HepG2 (cell line): Measurements from ENCODE around the gene TMA7B. TPM values are rescaled to one million over a fixed set of nuclear protein-coding genes. Genes with fewer than 3 reads are reported as not detected.

Experiments
- ATAC-seq: fragments of 200-7000 bp; cut with Tn5 transposase; 3 replicates; pipeline ENCODE4 v1.9.1; 2020; ENCODE audit warnings: mild to moderate bottlenecking, moderate library complexity
- BruUV-seq: library from RNA; stranded (reverse); fragments of 400-500 nt; replicated peaks from 2 replicates; lab custom pipeline; 2021; lab: Mats Ljungman, UMichigan
- CTCF ChIA-PET: fragments of 300-600 bp; formaldehyde crosslinking; extraction: SDS; loops from one replicate; lab custom pipeline; 2021; ENCODE audit warnings: low total read pairs, inconsistent platforms, low intra/inter-chr PET ratio; lab: Yijun Ruan, JAX
- POLR2A ChIA-PET: fragments of 350-600 bp; sonication (Branson Sonifier 250); formaldehyde crosslinking; loops from one replicate; lab custom pipeline; 2020; ENCODE audit warnings: antibody characterized with exemption, inconsistent platforms; lab: Yijun Ruan, JAX
- DNase-seq: peaks from one replicate; pipeline ENCODE4 v3.0.0-alpha.2; 2015; ENCODE audit warnings: low spot score
- FAIRE-seq: peaks from 3 replicates; lab custom pipeline; 2011; peaks lifted over from hg19 to GRCh38; lab: Jason Lieb, UNC
- H2AFZ ChIP-seq: one replicate; pipeline ENCODE4 v1.6.1; 2011; ENCODE audit warnings: low read length, inconsistent platforms
- H3K27ac ChIP-seq: fragments of 300-600 bp; 3 replicates; pipeline ENCODE4 v1.8.0; 2011; ENCODE audit warnings: mixed run types, mild to moderate bottlenecking, mixed read lengths, low read length, inconsistent platforms; ENCODE audit not compliant: insufficient read depth; ENCODE audit errors: extremely low read length
- H3K27me3 ChIP-seq, 2 experiments: fragments of 200-600 bp in 1 of 2; 2 replicates in 1 of 2; 3 replicates in 1 of 2; pipeline versions ENCODE4 v1.6.0 to v1.8.0; 2011; ENCODE audit warnings: low read length in 2 of 2, mild to moderate bottlenecking in 2 of 2, moderate library complexity in 2 of 2, inconsistent platforms in 1 of 2; ENCODE audit not compliant: insufficient read depth in 2 of 2, control insufficient read depth in 1 of 2
- H3K36me3 ChIP-seq, 2 experiments: fragments of 200-600 bp in 1 of 2; replicated peaks in 1 of 2; 2 replicates in 1 of 2; 3 replicates in 1 of 2; pipeline versions ENCODE4 v1.5.1 to v1.8.0; 2011; ENCODE audit warnings: low read length in 2 of 2, inconsistent platforms in 1 of 2; ENCODE audit not compliant: insufficient read depth in 2 of 2, control insufficient read depth in 1 of 2
- H3K4me1 ChIP-seq: 2 replicates; pipeline ENCODE4 v1.5.1; 2012; ENCODE audit warnings: low read length, inconsistent platforms; ENCODE audit not compliant: insufficient read depth
- H3K4me2 ChIP-seq: 2 replicates; pipeline ENCODE4 v1.6.0; 2011; ENCODE audit warnings: low read depth, low read length, inconsistent platforms
- H3K4me3 ChIP-seq, 3 experiments: fragments of 200-600 bp in 1 of 3; sonication (generic), shearing (Covaris generic) in 1 of 3; replicated peaks in 1 of 3; 2 replicates each; pipeline ENCODE4 v1.5.1; 2011 to 2016; ENCODE audit warnings: low read length in 3 of 3, inconsistent platforms in 2 of 3, low read depth in 2 of 3, mild to moderate bottlenecking in 2 of 3, control low read depth in 1 of 3, mixed read lengths in 1 of 3; ENCODE audit not compliant: insufficient read depth in 1 of 3
- H3K79me2 ChIP-seq: one replicate; pipeline ENCODE4 v1.6.1; 2011; ENCODE audit warnings: low read length, inconsistent platforms; ENCODE audit not compliant: insufficient read depth
- H3K9ac ChIP-seq: 2 replicates; pipeline ENCODE4 v1.6.0; 2011; ENCODE audit warnings: mild to moderate bottlenecking, low read depth, low read length, inconsistent platforms; ENCODE audit not compliant: insufficient read depth
- H3K9me3 ChIP-seq: 2 replicates; pipeline ENCODE4 v1.5.1; 2012; ENCODE audit warnings: mild to moderate bottlenecking, low read length
- H4K20me1 ChIP-seq: 2 replicates; pipeline ENCODE4 v1.6.0; 2011; ENCODE audit warnings: inconsistent platforms, mild to moderate bottlenecking, low read length, moderate library complexity; ENCODE audit not compliant: insufficient read depth
- CEBPZ ChIP-seq: IDR thresholded peaks from 2 replicates; pipeline ENCODE4 v1.6.1; 2012; ENCODE audit warnings: low read length, improper control_type of control experiment
- IKZF5 ChIP-seq: IDR thresholded peaks from 2 replicates; pipeline ENCODE4 v1.6.1; 2018; ENCODE audit warnings: missing genetic modification reagents, mild to moderate bottlenecking, missing compliant biosample characterization
- NPAS2 ChIP-seq: sonication (generic); formaldehyde crosslinking; IDR thresholded peaks from 2 replicates; pipeline ENCODE4 v1.8.0; 2022; ENCODE audit warnings: mild to moderate bottlenecking, missing genetic modification reagents, borderline replicate concordance
- SALL1 ChIP-seq: sonication (generic); formaldehyde crosslinking; IDR thresholded peaks from 2 replicates; pipeline ENCODE4 v1.8.0; 2022; ENCODE audit warnings: mild to moderate bottlenecking, missing genetic modification reagents
- SATB2 ChIP-seq: sonication (generic); formaldehyde crosslinking; IDR thresholded peaks from 2 replicates; pipeline ENCODE4 v1.5.0; 2020; ENCODE audit warnings: missing genetic modification reagents
- TFDP2 ChIP-seq: sonication (generic); formaldehyde crosslinking; IDR thresholded peaks from 2 replicates; pipeline ENCODE4 v1.4.0; 2020; ENCODE audit warnings: missing genetic modification reagents
- ZBTB49 ChIP-seq: sonication (generic); formaldehyde crosslinking; IDR thresholded peaks from 2 replicates; pipeline ENCODE4 v1.4.0; 2020; ENCODE audit warnings: missing genetic modification reagents, borderline replicate concordance
- ZFP82 ChIP-seq: sonication (generic); formaldehyde crosslinking; IDR thresholded peaks from 2 replicates; pipeline ENCODE4 v1.5.1; 2020; ENCODE audit warnings: mild to moderate bottlenecking, missing genetic modification reagents, borderline replicate concordance
- ZKSCAN8 ChIP-seq: IDR thresholded peaks from 2 replicates; pipeline ENCODE4 v1.6.1; 2016; ENCODE audit warnings: borderline replicate concordance, missing genetic modification reagents, missing compliant biosample characterization
- ZMYM4 ChIP-seq: sonication (generic); formaldehyde crosslinking; IDR thresholded peaks from 2 replicates; pipeline ENCODE4 v1.8.1; 2023; ENCODE audit warnings: mild to moderate bottlenecking, missing genetic modification reagents
- ZNF263 ChIP-seq: sonication (generic); formaldehyde crosslinking; IDR thresholded peaks from 2 replicates; pipeline ENCODE4 v1.4.0; 2020; ENCODE audit warnings: missing genetic modification reagents
- ZNF724P ChIP-seq: sonication (generic); formaldehyde crosslinking; IDR thresholded peaks from 2 replicates; pipeline ENCODE4 v1.8.0; 2022; ENCODE audit warnings: missing genetic modification reagents, borderline replicate concordance
- ZNF790 ChIP-seq: sonication (generic); formaldehyde crosslinking; IDR thresholded peaks from 2 replicates; pipeline ENCODE4 v1.8.0; 2022; ENCODE audit warnings: missing genetic modification reagents, mild to moderate bottlenecking, borderline replicate concordance
- WGBS: methylation state at CpG from one replicate; pipeline ENCODE4 v1.1.6; 2017; ENCODE audit warnings: low lambda C conversion rate; 5-methylcytosine and 5-hydroxymethylcytosine counted together
- in situ Hi-C: cut with HindIII; loops from 2 replicates; pipeline ENCODE4 v1.10.0; 2017; ENCODE audit warnings: low pct_unique_long_range_greater_than_20kb; ENCODE audit not compliant: extremely low pct_ligation_motif_present
- intact Hi-C: fragments of 100-400 bp; cut with micrococcal nuclease; formaldehyde crosslinking; loops from one replicate; pipeline ENCODE4 v1.10.0; 2022; ENCODE audit not compliant: unreplicated experiment
- polyA plus RNA-seq, 8 experiments: library from polyadenylated mRNA; depleted of rRNA in 3 of 8; stranded (reverse) in 7 of 8; unstranded in 1 of 8; fragments of >200 nt; fragmentation: Illumina TruSeq in 4 of 8; extraction: Trizol in 4 of 8; gene quantifications; 2 replicates each; pipeline versions ENCODE4 v1.2.1 to v1.2.3, GENCODE V29; 2011 to 2016; ENCODE audit warnings: low read depth in 4 of 8, missing spikeins in 1 of 8, mixed read lengths in 1 of 8; ENCODE audit not compliant: insufficient read depth in 1 of 8
- total RNA-seq, 5 experiments: library from RNA; depleted of rRNA; stranded (reverse); fragments of >200 nt; fragmentation: Illumina TruSeq; extraction: Trizol; gene quantifications; 2 replicates each; pipeline ENCODE4 v1.2.3, GENCODE V29; 2016; ENCODE audit warnings: low read depth in 1 of 5

Gene TMA7B
- total and polyA plus RNA-seq, 2 of the 13 experiments (the other 11 are each of a cell fraction or from before 2014, with no cell fraction given), result not detected

- TF ChIP-seq ZBTB49 (CRISPR knock-in tag), result no peak
- TF ChIP-seq IKZF5 (CRISPR knock-in tag), result no peak
- TF ChIP-seq, all 625 proteins: peak for 0
These were observed 872 bp downstream of the TMA7B start (continued) for GRCh38 chr22:39960791-39961746.

GRCh38 chr22:39962071-39962470 is 1.9 kb downstream of the TMA7B start:
- WGBS, result 71% methylated on average over 9 of the region's 9 CpGs
- BruUV-seq, result no TSS peak
- no peak overlapping the region for H3K4me2 ChIP-seq
- H3K9ac ChIP-seq, result no peak overlapping the region
- FAIRE-seq (no peak), ATAC-seq (no peak), DNase-seq (no peak)
- H3K9me3 ChIP-seq, result no peaks in the 10 kb centered on the region
- H3K4me1 ChIP-seq, result no peaks in the 10 kb centered on the region
- peaks cover 3 to 21% of the 10 kb centered on the region in 2 experiments; a peak in 3 of 5 replicates for H3K27me3 ChIP-seq
- H3K27ac ChIP-seq, result no peak overlapping the region
- no peaks in the 10 kb centered on the region for H4K20me1 ChIP-seq
- in situ Hi-C loops (no loop called here), intact Hi-C loops (no loop called here)
- no peak overlapping the region for H3K4me3 ChIP-seq
- POLR2A ChIA-PET, result no interaction called here
- H2AFZ ChIP-seq, result no peak overlapping the region
- H3K79me2 ChIP-seq, result no peaks in the 10 kb centered on the region
- CTCF ChIA-PET, result no interaction called here
- H3K36me3 ChIP-seq, result no peaks in the 10 kb centered on the region
- TF ChIP-seq TFDP2 (CRISPR knock-in tag), result no peak
- TF ChIP-seq SALL1, result no peak
- TF ChIP-seq ZFP82 (CRISPR knock-in tag), result no peak
- no peak for TF ChIP-seq NPAS2 (CRISPR knock-in tag)
- no peak for TF ChIP-seq ZKSCAN8
- TF ChIP-seq SATB2 (CRISPR knock-in tag), result no peak
- no peak for TF ChIP-seq ZNF790 (CRISPR knock-in tag)
- TF ChIP-seq CEBPZ, result no peak
- no peak for TF ChIP-seq ZNF263 (CRISPR knock-in tag)
- no peak for TF ChIP-seq ZNF724P (CRISPR knock-in tag)
- no peak for TF ChIP-seq ZMYM4 (CRISPR knock-in tag)
